NCI-H2171 (cell line): Measurements from ENCODE around the gene SMIM44.

Source experiments
- DNase-seq: peaks from one replicate; lab custom pipeline; 2025; lab: John Stamatoyannopoulos, UW

SMIM44 gene

DNA sequence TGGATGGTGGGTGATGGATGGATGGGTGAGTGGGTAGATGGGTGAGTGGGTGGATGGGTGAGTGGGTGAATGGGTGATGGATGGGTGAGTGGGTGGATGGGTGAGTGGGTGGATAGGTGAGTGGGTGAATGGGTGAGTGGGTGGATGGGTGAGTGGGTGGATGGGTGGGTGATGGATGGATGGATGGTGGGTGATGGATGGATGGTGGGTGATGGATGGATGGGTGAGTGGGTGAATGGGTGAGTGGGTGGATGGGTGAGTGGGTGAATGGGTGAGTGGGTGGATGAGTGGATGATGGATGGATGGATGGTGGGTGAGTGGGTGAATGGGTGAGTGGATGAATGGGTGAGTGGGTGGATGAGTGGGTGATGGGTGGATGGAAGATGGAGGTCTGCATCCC lies 5.7 kb downstream of the SMIM44 start:
- no peak for DNase-seq

DNA sequence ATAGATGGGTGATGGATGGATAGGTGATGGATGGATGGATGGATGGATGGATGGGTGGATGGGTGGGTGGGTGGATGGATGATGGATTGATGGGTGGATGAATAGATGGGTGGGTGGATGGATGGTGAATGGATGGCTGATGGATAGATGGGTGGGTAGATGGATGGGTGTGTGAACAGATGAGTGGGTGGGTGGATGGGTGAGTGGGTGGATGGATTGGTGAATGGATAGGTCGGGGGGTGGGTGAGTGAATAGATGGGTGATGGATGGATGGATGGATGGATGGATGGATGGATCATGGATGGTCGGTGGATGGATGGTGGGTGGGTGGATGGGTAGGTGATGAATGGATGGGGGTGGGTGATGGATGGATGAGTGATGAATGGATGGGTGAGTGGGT lies 6.4 kb downstream of the SMIM44 start:
- no peak for DNase-seq

DNA sequence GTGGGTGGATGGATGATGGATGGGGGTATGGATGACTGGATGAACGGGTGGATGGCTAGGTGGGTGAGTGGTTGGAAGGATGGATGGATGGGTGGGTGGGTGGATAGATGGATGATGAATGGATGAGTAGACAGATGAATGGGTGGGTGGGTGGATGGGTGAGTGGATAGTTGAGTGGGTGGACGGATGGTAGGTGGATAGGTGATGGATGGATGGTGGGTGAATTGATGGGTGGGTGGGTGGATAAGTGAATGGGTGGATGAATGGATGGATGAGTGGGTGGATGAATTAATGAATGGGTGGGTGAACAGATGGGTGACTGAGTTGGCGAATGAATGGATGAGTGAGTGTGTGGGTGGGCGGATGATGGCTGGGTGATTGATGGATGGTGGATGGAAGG lies 7.8 kb downstream of the SMIM44 start:
- DNase-seq = no peak

DNA sequence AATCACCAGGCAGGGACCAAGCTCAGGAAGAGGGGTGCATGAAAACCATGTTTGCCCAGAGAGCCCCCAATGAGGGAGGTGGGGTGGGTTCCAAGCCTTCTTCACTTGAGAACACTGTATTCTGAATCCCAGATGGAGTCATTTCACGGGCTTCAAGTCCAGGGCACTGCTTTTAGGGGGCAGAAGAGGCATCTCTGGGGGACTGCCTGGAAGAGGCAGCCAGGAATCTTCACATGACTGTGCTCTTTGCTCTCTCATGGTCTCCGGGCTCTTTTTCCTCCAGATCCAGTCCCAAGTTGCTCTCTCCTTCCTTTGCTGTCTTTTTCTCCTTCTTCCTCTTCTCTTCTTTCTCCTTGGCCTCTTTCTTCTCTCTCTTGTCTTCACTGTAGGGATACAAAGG lies 8.6 kb downstream of the SMIM44 start:
- no peak for DNase-seq

DNA sequence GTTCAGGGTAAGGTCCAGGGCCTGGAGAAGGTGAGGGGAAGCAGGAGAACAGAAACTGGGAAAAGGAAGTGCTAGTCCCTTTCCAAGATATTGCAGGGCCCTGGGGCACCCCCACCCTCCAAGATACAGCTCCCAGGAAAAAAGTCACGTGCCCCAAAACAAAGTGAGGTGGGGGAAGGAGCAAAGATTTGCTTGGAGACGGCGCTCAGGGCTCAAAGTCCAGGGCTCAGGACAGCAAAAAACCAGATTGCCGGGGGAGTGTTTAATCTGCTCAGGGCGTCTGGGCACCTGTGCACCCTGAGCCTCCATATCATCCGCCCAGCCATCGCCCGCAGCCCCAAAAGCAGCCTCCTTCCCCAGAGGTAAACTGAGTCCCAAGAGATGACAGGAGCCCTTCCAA lies 9.2 kb downstream of the SMIM44 start:
- DNase-seq = no peak

DNA sequence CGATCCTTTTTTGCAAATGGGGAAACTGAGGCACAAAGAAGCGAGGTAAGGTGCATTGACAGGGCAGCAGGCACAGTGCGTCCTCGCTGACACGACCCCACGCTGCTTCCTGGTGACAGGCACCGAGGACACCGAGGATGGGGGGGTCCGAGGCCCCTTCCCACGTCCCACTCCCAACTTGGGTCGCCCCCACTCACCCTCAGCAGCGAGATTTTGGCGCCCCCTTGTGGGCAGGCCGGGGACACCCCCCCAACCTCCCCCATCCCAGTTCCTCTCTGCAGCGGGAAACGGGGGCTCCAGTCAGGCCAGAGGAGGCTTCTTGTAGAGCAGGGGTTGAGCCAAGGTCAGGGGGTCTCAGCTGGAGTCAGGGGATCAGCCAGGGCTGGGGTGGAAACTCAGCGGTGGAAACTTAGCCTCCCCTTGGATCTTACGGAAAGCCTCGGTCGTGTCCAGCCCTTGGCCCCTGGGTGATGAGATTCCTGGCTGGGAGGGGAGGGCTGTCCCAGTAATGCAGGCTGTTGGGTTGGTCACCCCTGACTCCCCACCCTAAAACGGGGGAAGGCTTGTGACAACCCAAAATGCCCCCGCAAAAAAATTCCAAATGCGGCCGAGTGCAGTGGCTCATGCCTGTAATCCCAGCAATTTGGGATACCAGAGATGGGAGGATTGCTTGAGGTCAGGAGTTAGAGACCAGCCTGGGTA lies 11.1 kb downstream of the SMIM44 start:
- no peak for DNase-seq

DNA sequence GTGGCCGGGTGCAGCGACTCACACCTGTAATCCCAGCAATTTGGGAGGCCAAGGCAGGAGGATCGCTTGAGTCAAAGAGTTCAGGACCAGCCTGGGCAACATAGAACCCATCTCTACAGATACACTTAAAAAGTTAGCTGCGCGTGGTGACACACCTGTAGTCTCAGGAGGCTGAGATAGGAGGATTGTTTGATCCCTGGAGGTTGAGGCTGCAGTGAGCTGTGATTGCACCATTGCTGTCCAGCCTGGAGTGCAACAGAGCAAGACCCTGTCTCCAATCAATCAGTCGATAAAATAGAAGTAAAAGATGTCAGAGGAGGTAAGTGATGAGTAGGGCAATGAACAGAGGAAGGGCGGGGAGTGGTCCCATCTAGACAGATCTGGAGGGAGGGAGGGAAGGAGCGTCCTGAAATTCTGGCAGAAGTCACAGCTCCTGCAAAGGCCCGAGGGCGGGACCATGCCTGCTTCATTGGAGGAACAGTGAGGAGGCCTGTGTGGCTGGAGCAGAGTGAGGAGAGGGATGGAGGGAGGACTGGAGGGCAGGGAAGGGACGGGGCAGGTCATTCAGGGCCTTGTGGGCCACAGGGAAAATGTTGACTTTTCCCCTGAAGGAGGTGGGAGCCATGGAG lies 12.6 kb downstream of the SMIM44 start:
- no peak for DNase-seq

DNA sequence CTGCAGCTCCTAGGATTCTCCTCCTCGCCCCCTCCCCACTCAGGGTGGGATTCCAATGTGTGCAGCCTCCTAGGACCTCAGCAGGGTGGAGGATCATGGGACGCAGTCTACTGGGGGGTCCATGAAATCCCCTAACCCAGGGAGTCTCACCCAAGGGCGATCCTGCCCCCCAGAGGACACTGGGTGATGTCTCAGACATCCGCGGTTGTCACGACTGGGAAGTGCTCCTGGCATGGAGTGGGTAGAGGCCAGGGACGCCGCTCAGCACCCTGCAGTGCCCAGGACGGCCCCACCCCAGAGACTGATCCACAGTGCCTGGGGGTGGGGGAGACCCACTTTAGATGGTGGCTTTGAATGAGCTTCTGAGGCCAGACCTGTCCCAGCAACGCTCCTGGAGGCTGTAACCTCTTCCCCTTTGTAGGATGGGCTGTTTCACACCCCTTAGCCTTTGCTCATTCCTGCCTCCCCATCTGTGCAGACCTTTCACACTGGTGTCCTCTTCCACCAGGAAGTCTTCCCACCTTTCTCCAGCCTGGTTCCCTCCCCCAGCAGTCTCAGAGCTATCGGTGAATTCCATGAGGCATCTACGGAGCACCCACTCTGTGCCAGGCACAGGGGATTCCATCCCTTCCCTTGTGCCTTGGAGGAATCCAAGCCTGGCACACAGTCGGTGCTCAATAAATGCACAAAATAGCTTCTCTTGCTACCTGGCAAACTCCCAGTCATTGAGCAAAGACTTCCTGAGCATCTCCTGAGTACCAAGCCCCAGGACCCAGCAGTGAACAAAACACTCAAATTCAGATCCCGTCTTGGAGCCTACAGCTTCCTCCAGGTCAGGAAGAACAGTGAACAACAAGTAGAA lies 13.4 kb downstream of the SMIM44 start:
- DNase-seq = no peak

DNA sequence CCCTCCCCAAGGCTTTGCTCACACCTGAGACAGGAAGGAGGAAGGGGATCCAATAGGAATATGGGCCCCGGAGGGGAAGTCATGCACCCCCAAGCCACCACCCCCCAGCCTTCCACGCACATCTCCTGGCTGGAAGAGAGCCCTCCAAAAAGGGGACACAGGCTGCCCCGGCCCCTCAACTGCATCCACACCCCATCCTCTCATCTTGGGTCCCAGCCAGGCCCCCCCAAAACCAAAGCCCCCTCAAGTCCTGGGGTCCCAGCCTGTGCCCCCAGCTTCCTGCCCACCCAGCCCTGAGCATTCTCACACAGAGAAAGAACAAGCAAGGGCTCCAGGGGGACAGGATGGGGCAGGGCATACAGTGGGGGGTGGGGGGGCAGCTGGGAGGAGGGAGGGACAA lies 15.0 kb downstream of the SMIM44 start:
- no peak for DNase-seq

DNA sequence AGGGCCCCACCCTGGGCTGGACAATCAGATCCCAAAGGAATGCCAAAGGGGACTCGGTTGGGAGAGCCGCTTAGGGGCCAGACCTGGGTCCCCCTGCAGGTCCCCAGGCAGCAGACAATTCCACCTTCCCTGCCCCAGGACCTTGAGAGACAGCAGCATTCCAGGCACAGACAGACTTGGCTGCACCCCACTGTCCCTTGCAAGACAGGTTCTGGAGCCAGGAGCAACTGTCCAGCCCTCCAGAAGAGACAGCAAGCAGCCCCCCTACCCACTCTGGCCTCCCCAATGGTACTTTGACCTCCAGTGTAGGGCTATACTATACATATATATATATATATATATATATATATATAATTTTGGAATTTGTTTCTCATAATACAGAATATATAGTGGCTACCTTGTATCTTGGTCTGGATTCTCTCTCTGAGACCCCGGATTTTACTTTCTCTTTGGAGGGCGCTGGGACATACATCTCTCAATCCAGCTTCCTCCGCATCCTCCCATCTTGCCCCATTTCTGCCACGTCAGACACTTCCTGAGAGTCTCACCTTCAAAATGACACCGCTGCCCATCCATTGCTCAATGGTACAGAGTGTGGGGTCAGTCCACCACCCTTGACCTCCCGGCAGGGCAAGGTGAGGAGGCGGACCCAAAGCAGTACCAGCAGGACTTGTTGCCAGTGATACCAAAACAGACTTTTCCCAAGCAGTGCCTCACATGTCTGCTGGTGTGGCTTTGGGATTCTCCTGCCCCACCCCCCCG lies 15.6 kb downstream of the SMIM44 start:
- no peak for DNase-seq

DNA sequence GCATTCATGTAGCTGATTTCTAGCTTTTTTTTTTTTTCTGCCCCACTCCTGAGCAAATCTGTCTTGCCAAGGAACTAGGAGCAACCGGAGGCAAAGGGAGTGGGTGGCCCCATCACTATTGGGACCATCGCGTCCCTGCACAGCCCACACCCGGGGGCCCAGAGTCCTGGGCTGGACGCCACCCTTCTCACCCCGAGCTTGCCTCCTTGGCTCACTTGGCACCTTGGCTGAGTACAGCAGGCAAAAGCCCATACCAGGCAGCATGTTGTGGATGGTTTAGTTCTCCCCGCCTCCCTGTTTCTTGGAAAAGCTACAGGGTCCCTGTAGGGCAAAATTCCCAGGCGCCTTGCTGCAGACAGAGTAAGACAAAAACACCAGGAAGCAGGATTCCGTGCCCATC lies 16.6 kb downstream of the SMIM44 start:
- DNase-seq = no peak

DNA sequence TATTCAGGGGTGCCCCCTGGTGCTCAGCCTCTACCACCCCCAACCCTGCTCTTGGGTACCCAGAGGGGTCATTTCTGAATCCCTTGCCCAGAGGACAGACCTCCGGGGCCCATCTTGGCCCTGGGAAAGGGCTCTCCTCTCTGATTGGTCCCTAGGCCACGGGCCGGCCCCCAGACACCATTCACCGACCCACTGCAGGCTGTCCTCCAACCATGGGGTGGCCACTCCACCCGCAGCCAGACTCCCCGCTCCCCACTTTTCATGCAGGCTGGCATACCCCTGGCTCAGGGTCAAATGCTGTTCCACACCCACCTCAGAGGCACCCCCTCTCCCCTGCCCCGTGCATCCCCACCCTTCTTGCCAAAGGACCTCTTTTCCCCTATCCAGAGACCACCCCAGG lies 17.7 kb downstream of the SMIM44 start:
- no peak for DNase-seq

DNA sequence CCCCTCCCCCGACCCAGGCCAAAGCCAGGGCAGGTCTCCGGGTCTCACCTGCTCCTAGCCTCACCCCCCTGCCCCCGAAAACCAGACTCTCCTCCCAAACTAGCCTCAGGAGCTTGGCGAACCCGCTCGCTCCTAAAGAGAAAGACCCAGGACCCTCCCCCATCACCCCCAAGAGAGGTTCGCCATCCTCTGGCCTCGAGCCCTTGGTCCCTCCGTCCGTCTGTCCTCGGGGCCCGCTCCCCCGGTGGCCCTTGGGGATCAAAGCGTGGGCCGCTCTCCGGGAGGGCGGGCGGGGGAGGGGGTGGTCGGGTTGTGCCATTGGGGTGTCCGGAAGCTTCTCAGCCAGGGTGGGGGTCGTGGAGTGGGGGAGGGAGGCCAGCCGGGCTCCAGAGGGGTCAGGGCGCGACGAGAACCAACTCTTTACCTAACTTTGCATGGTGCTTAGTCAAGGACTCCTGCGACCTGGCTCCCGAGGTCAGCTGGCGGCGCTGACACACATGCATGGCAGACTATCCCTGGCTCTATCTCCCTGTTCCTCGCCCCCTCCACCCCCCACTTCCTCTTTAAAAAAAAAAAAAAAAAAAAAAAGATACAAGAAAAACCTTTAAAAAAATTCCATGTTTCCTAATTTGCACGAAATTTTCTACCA lies 18.5 kb downstream of the SMIM44 start:
- DNase-seq = no peak

DNA sequence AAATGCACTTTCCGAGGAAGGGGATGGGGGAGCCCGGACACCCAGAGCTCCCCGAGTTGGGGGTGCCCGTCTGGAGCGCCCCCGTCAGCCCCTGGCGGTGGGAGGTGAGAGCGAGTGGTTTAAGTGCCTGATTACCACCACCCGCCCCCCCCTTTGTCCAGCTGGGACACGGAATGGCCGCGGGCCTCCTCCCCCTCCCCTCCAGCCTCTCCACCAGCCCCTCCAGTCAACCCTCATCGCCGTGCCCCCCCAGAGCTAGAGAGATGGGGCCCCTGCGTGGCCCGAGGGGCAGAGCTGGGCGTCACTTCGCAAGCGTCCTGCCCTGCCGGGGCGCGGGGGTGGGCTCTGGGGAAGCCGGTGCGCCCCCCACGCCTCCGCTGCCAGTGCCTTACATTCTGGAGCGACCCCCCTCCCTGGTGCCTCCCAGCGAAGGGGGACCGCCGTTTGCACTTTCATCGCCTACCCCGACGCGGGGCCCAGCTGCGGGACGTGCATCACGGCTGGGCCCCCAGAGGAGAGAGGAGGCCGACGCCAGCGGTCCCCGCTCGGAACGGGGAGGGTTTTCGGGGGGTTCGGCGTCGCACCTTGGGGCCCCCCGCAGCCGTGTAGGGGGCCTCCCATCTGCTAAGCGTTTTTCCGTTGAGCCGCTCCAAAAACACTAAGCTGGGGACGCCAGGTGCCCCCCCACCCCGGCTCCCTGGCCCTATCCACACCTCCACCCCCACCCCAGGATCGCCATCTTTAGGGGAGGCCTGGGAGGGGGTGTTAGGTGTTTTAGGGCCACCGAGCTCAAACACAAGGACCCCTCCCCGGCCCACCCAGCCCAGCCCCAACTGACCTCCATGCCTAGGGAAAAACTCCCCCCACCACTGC lies 19.3 kb downstream of the SMIM44 start:
- no peak for DNase-seq

DNA sequence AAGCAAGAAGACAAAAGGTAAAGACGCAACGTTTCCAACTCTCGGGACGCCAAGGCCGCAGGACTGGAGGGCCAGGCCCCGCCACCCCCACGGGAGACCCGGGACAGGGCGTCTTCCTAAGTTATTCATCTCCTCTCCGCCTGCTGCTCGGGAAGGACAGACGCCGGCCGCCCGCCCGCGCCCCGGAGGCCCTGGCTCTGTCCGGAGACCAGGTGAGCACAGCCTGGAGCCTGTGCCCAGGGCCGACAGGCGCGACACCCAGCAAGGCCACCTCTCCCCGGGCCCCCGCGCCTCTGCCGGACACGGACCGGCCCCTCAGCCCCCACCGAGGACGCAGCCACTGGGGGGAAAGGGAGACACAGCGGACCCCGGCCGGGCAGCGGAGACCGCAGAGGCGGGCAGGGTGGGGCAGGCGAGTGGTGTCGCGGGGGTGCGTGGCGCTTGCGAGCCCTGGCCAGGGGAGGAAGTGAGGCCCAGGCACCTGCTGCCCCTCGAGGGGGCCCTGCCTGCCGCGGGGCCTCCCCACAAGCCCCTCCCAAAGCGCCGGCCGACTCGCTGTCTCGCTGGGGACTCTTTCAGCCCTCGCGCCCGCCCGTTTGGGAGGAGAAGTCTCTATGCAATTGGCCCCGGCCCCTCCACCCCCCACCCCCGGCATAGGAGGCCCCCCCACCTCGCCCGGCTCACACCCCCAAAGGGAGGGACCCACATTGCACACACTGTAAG lies 20.1 kb downstream of the SMIM44 start:
- DNase-seq = no peak

DNA sequence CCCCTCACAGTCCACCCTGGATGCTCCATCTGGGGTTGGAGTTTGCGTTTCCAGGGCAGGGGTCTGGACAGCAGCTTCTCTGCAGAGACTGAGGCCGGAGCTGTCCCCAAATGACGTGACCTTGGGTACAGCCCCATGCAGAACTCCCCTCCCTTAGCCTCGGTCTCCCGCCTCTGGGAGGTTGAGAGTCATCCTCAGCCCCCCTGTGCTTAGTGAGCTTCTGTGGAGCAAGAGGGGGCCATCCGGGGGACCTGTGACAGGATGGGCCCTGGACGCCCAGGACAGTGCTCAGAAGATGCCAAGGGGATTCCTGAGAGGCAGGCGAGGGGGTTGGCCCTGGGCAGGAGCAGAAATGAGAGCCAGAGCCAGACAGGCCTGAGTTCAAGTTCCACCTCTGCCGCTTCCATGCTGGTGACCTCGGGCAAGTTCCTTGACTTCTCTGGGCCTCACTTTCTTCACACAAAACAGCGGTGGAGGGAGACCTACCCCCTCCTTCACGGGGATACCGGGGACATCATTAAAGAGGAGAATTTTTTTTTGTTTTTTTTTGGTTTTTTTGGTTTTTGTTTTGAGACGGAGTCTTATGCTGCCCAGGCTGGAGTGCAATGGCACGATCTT lies 23.2 kb downstream of the SMIM44 start:
- DNase-seq = no peak

DNA sequence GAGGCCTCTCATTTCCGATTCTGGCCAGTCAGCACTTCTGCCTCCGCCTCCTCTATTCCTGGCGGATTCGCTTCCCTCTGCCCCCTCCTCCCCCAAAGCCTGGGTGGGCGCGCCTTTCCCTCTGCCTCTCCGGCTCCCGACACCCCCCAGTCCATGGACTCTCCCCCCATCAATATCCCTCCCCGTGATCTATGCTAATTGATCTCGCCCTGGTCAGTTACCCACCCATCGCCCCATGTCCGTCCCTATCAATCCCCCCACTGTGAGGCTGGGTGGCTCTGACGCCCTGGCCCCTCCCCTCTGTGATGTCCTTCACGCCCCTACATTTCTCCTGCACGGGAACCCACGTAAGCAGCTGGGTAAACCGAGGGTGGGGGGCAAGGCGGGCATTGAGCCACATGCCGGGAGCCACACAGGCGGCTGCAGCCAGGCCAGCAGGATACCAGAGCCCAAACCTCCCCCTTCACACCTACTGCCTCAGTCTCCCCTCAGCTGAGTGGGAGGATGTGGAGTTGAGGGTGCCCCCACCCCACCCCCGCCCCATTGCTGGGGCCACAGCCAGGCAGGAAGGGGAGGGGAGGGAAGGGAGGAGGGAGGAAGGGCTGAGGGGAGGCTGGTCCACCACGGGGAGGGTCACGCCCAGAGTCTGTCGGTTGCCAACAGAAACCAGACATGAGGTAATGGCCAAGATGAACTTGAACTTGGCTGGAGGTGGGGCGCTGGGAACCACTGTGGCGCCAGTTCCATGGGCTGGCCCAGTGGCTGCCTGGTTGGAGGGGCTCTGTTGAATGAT lies 24.0 kb downstream of the SMIM44 start:
- no peak for DNase-seq

DNA sequence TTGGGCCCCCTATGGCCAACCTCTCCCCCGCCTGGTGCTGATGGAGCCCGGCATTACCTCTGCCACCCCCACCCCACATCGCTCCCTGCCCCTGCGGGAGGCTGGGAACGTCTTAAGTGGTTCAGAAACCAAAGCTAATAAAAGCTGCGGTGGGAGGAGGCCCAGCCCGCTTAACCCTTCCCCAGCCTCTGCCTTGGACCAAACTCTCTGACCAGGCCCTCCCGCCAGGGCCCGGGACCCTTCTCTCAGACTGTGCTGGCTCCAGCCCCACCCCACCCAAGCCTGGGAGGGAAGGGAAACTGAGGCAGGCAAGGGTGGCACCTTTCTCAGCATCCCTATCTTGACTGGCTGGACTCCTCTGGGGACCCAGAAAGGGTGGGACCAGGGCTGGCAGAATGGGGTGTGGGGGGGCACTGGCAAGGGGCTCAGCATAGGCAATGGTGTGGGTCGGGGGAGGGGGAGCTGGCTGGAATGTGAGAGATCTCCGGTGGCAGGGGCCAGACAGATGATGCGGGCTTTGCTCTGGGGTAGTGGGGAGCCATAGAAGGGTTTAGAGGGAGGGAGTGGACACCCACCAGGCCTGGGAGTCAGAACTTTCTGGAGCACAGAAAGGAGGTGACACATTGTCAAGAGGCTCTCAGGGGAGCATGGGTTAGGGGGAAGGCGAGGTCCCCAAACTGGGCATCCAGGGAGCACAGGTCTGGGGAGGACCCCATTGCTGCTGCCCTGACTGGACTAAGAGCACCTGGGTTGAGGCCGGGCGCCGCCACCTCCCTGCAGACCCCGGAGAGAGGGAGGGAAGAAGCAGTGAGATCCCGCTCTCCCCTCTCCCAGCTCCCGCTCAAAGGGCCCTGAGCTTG lies 24.8 kb downstream of the SMIM44 start:
- DNase-seq = no peak
